Measurements from ENCODE around the gene MAN2B2. TPM values are rescaled to one million over a fixed set of nuclear protein-coding genes. Genes with fewer than 3 reads are reported as not detected.

The MAN2B2 gene
- total and polyA plus RNA-seq, 9 of the 15 experiments (the other 6 are each of a cell fraction or from before 2014, with no cell fraction given) = 0.21 to 8.8 (median 3.7) TPM

GRCh38 chr4:6550821-6551220, 24.2 kb upstream of the MAN2B2 start:
- intact Hi-C loops (cut with micrococcal nuclease) (no loop called here), in situ Hi-C loops (cut with MboI) (no loop called here)
- no peak overlapping the region for H3K4me2 ChIP-seq (ENCODE audit: insufficient read depth, low read length)
- H3K27ac ChIP-seq (ENCODE audit: extremely low read depth, low read depth, low read length) = no peak overlapping the region
- H3K9me1 ChIP-seq (ENCODE audit: control insufficient read depth, insufficient read depth, low read length) = no peaks in the 10 kb centered on the region
- no TSS peak for BruUV-seq (replicated peaks)
- peaks cover 0 to 30% of the 10 kb centered on the region in 2 experiments; a peak in 3 of 5 replicates for H3K27me3 ChIP-seq (ENCODE audit: control insufficient read depth in 2 of 2, insufficient read depth in 2 of 2, low read length in 2 of 2)
- DNase-seq (ENCODE audit: extremely low read depth in 1 of 4, low spot score in 3 of 4) (no peak), FAIRE-seq (no peak), ATAC-seq (no peak)
- TF ChIP-seq FOXO4 (CRISPR knock-in tag; IDR thresholded peaks at IDR 0.05) = no peak
- TF ChIP-seq NR2F6 (CRISPR knock-in tag; IDR thresholded peaks at IDR 0.05) = no peak
- ChIA-PET POLR2A (interaction anchor here (0.6 kb wide), 2 partner anchors 132 to 291 kb away, joined by 3 read pairs; no protein-coding TSS in a partner anchor), CTCF (ENCODE audit: low intra/inter-chr PET ratio) (interaction anchor here (1.3 kb wide), 1 partner anchor 219 kb away, joined by 5 read pairs; no protein-coding TSS in a partner anchor)
- peaks cover 14% of the 10 kb centered on the region for H4K20me1 ChIP-seq (replicated peaks; ENCODE audit: control insufficient read depth, insufficient read depth, low read length)
- WGBS (ENCODE audit: insufficient coverage, low coverage, missing lambda C conversion rate) = 0% methylated on average over 3 of the region's 3 CpGs
- H3K4me3 ChIP-seq = no peak overlapping the region
- H3K36me3 ChIP-seq (ENCODE audit: control insufficient read depth, insufficient read depth, low read length) = no peaks in the 10 kb centered on the region
- no peaks in the 10 kb centered on the region for H3K4me1 ChIP-seq (replicated peaks in 1 of 2; ENCODE audit: control insufficient read depth in 2 of 2, insufficient read depth in 2 of 2, low read length in 2 of 2)
- H3K79me2 ChIP-seq (ENCODE audit: control insufficient read depth, insufficient read depth, low read length) = no peaks in the 10 kb centered on the region
- H3K9me3 ChIP-seq (replicated peaks; ENCODE audit: control insufficient read depth, insufficient read depth, low read depth, low read length) = no peaks in the 10 kb centered on the region
- no peak overlapping the region for H2AFZ ChIP-seq (ENCODE audit: low read depth, low read length)
- H3K9ac ChIP-seq (ENCODE audit: insufficient read depth in 1 of 2, low read depth in 2 of 2, low read length in 2 of 2) = no peak overlapping the region

- no peaks in the 10 kb centered on the region for H3K36me3 ChIP-seq (ENCODE audit: control insufficient read depth, insufficient read depth, low read length)
- H3K9ac ChIP-seq (ENCODE audit: insufficient read depth in 1 of 2, low read depth in 2 of 2, low read length in 2 of 2) = no peak overlapping the region
- no TSS peak for BruUV-seq (replicated peaks)
- no peak overlapping the region for H3K4me2 ChIP-seq (ENCODE audit: insufficient read depth, low read length)
- no peak for DNase-seq (ENCODE audit: extremely low read depth in 1 of 4, low spot score in 3 of 4)
- TF ChIP-seq EP300 (IDR thresholded peaks at IDR 0.05; ENCODE audit: low read length) (no peak), KAT8 (IDR thresholded peaks at IDR 0.05; ENCODE audit: low read depth) (no peak)
- no peak overlapping the region for H3K27ac ChIP-seq (ENCODE audit: extremely low read depth, low read depth, low read length)
- ATAC-seq = no peak
- H3K9me1 ChIP-seq (ENCODE audit: control insufficient read depth, insufficient read depth, low read length) = no peaks in the 10 kb centered on the region
- no peak for FAIRE-seq
- H3K4me1 ChIP-seq (replicated peaks in 1 of 2; ENCODE audit: control insufficient read depth in 2 of 2, insufficient read depth in 2 of 2, low read length in 2 of 2) = no peaks in the 10 kb centered on the region
- H3K79me2 ChIP-seq (ENCODE audit: control insufficient read depth, insufficient read depth, low read length) = no peaks in the 10 kb centered on the region
- H3K27me3 ChIP-seq (ENCODE audit: control insufficient read depth in 2 of 2, insufficient read depth in 2 of 2, low read length in 2 of 2) = peaks cover 0 to 38% of the 10 kb centered on the region in 2 experiments; a peak in 3 of 5 replicates
- no peak overlapping the region for H3K4me3 ChIP-seq
- intact Hi-C loops (cut with micrococcal nuclease) = no loop called here
- H4K20me1 ChIP-seq (replicated peaks; ENCODE audit: control insufficient read depth, insufficient read depth, low read length) = peaks cover 9% of the 10 kb centered on the region
- H2AFZ ChIP-seq (ENCODE audit: low read depth, low read length) = no peak overlapping the region
- in situ Hi-C loops (cut with MboI) = no loop called here
- WGBS (ENCODE audit: insufficient coverage, low coverage, missing lambda C conversion rate) = 0% methylated on average over 2 of the region's 2 CpGs
- H3K9me3 ChIP-seq (replicated peaks; ENCODE audit: control insufficient read depth, insufficient read depth, low read depth, low read length) = no peaks in the 10 kb centered on the region
- CTCF ChIA-PET (ENCODE audit: low intra/inter-chr PET ratio) = no interaction called here
- POLR2A ChIA-PET = interaction anchor here (0.7 to 1.2 kb wide), 2 partner anchors 12 to 25 kb away, joined by 3 to 5 read pairs; no protein-coding TSS in a partner anchor
Measured at GRCh38 chr4:6551660-6552059, 23.3 kb upstream of the MAN2B2 start.

Data from K562 (cell line).